GM12878 (cell line): Measurements from ENCODE around the gene SRBD1.

Experiments used
- CTCF ChIP-seq, 3 experiments: IDR thresholded peaks in 2 of 3; conservative IDR thresholded peaks in 1 of 3; 2 replicates each; pipeline ENCODE4 v1.5.1; 2011; ENCODE audit warnings: low read depth in 3 of 3, low read length in 3 of 3, mild to moderate bottlenecking in 3 of 3, control low read depth in 2 of 3, moderate library complexity in 2 of 3, inconsistent platforms in 1 of 3, mixed read lengths in 1 of 3; ENCODE audit not compliant: control insufficient read depth in 2 of 3, insufficient read depth in 1 of 3; ENCODE audit errors: extremely low read depth in 1 of 3
- EP300 ChIP-seq, 2 experiments: fragments of 150-350 bp in 1 of 2; IDR thresholded peaks; 2 replicates each; pipeline ENCODE4 v1.6.1; 2011 to 2012; ENCODE audit warnings: low read depth in 2 of 2, low read length in 2 of 2, borderline replicate concordance in 1 of 2, improper control_type of control experiment in 1 of 2, inconsistent platforms in 1 of 2; ENCODE audit not compliant: control insufficient read depth in 1 of 2
- ZBTB40 ChIP-seq: fragments of 450-650 bp; IDR thresholded peaks from 2 replicates; pipeline ENCODE4 v1.6.1; 2016; ENCODE audit warnings: mild to moderate bottlenecking, moderate library complexity, borderline replicate concordance

DNA sequence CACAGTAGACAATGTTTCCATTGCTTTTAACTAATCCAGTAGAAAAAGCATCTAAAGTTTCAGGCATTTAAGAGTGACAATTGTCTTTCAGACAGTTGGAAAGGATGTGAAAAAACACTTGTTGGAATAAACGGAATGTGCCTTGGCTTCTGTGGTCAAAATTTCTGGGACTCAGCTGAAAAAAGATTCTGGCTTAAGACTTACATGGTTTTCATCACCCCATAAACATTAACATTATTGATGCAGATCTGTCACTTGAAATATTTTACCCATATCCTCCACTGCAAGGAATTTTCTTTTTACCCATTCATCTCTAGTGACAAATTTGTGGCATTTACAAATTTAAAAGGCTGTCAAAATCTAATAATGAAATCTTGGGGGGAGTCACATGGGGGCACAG lies 166.0 kb downstream of the SRBD1 start:
- no peak for TF ChIP-seq CTCF (IDR thresholded peaks at IDR 0.05 in 2 of 3, conservative IDR thresholded peaks at IDR 0.05 in 1 of 3; ENCODE audit: control insufficient read depth in 2 of 3, extremely low read depth in 1 of 3, insufficient read depth in 1 of 3, low read depth in 3 of 3, low read length in 3 of 3)
- TF ChIP-seq ZBTB40 = no peak
- TF ChIP-seq EP300 (IDR thresholded peaks at IDR 0.05; ENCODE audit: borderline replicate concordance in 1 of 2, control insufficient read depth in 1 of 2, low read depth in 2 of 2, low read length in 2 of 2) = no peak
